ENCODE measurements around the gene NCOR1.

GRCh38 chr17:16251043-16251442, 35.7 kb upstream of the NCOR1 start:
- TF ChIP-seq EZH2 (optimal IDR thresholded peaks at IDR 0.05; ENCODE audit: low read depth, low read length) (no peak), CTCF (IDR thresholded peaks at IDR 0.05; ENCODE audit: low read length) (no peak)
